ENCODE results near the gene TUBG2.

- TF ChIP-seq RAD21 (IDR thresholded peaks at IDR 0.05; ENCODE audit: low read depth) (no peak), EGR1 (IDR thresholded peaks at IDR 0.05) (no peak), TAF1 (IDR thresholded peaks at IDR 0.05; ENCODE audit: low read depth) (no peak), TCF12 (IDR thresholded peaks at IDR 0.05; ENCODE audit: low read depth) (no peak), EP300 (IDR thresholded peaks at IDR 0.05; ENCODE audit: borderline replicate concordance) (no peak), FOXM1 (IDR thresholded peaks at IDR 0.05; ENCODE audit: borderline replicate concordance, low read depth) (no peak), CEBPB (IDR thresholded peaks at IDR 0.05) (no peak), MAX (IDR thresholded peaks at IDR 0.05) (no peak), YY1 (IDR thresholded peaks at IDR 0.05; ENCODE audit: low read depth) (no peak)
Measured at GRCh38 chr17:42632949-42633444, 26.1 kb upstream of the TUBG2 start.
